ENCODE results near the gene GDPD5. TPM values are rescaled to one million over a fixed set of nuclear protein-coding genes. Genes with fewer than 3 reads are reported as not detected.
A peak's percentile ranks its signal among the peaks of the same experiment; 100 is the strongest.

GDPD5 gene
- polyA plus RNA-seq, 1 experiment, result 7.7 TPM

DNA sequence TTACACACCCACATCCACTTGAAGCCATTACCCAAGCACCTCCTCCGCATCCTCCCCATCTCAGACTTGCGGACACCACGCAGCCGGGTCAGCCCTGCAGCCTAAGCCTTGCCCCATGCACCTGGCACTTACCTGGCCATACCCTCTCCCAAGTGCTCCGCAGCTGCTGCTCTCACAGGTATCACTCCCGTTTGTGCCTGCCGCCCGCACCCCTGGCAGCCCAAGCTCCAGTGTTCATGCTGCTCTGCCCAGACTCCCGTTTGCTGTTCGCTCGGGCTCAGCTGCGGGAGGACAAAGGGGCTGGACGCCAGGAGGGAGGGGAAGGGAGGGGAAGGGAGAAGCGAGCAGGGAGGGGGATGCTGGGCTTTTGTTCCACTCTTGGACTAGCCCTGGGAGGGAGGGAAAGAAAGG, 92.8 kb downstream of the GDPD5 start, which contains the start of gene KLHL35:
Gene KLHL35 (minus strand): TSS at position 293 of the 411 bp plus-strand sequence. CDS start 2,574 bp downstream, outside the sequence.
- CTCF ChIA-PET, result interaction anchor here (1.7 to 4.8 kb wide), 3 partner anchors 13 to 98 kb away, joined by 4 to 27 read pairs (median 18); no protein-coding TSS in a partner anchor
- H3K36me3 ChIP-seq (ENCODE audit: control insufficient read depth, insufficient read depth, low read length), result no peaks in the 10 kb centered on the region
- no peak within 1 kb of the TSS for H3K4me3 ChIP-seq (ENCODE audit: low read depth, low read length)
- DNase-seq (ENCODE audit: low read depth), result no peak
- TF ChIP-seq, protein P1, sequence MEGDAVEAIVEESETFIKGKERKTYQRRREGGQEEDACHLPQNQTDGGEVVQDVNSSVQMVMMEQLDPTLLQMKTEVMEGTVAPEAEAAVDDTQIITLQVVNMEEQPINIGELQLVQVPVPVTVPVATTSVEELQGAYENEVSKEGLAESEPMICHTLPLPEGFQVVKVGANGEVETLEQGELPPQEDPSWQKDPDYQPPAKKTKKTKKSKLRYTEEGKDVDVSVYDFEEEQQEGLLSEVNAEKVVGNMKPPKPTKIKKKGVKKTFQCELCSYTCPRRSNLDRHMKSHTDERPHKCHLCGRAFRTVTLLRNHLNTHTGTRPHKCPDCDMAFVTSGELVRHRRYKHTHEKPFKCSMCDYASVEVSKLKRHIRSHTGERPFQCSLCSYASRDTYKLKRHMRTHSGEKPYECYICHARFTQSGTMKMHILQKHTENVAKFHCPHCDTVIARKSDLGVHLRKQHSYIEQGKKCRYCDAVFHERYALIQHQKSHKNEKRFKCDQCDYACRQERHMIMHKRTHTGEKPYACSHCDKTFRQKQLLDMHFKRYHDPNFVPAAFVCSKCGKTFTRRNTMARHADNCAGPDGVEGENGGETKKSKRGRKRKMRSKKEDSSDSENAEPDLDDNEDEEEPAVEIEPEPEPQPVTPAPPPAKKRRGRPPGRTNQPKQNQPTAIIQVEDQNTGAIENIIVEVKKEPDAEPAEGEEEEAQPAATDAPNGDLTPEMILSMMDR (IDR thresholded peaks at IDR 0.05; ENCODE audit: insufficient read depth, low read depth, low read length), result no peak
- POLR2A ChIA-PET, result no interaction called here
- H3K27me3 ChIP-seq (ENCODE audit: control insufficient read depth, insufficient read depth, low read length), result peaks cover 26% of the 10 kb centered on the region

DNA sequence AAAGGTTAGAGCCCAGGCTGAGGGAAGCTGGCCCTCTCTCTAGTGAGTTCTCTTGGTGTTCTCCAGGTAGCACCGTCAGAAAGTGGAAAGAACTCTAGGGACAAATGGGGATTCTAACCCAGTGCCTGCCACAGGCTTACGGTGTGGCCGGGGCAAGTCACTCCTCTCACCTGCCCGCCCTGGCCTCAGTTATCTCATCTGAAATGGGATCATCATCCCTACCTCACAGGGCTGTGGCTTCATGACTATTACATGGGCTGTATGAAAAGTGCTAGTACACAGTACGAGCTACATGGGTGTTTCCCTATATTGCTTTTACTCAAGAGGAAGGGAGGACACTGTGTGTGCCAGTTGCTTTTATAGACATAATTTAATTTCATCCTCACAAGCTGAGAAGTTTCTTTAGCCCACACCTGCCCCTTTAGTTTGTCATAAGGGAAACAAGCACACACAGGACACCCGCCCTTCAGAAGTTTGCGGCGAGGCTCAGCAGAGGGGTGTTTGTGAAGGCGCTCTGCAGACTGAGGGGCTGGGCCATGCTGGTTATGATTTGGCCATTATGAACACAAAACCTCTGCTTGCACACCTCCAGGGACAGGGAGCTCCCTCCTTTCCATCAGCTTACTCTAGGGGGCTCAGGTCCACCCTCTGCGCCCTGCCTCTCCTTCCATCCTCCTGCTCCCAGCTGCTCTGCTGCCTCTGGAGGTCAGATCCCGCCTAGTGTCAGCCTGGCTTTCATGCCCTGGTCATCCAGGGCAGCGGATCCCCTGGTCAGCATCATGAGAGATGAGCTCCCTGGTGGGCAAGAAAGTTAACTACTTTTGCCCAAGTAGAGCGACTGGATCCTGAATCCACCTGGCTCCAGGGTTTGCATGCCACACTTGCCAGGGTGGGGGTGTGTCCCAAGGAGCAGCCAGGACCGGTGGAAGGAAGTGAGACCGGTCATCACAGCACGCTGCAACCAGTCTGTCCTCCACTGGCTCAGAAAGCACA, 93.9 kb downstream of the GDPD5 start:
- POLR2A ChIA-PET, result no interaction called here
- peaks cover 26% of the 10 kb centered on the region for H3K27me3 ChIP-seq (ENCODE audit: control insufficient read depth, insufficient read depth, low read length)

DNA sequence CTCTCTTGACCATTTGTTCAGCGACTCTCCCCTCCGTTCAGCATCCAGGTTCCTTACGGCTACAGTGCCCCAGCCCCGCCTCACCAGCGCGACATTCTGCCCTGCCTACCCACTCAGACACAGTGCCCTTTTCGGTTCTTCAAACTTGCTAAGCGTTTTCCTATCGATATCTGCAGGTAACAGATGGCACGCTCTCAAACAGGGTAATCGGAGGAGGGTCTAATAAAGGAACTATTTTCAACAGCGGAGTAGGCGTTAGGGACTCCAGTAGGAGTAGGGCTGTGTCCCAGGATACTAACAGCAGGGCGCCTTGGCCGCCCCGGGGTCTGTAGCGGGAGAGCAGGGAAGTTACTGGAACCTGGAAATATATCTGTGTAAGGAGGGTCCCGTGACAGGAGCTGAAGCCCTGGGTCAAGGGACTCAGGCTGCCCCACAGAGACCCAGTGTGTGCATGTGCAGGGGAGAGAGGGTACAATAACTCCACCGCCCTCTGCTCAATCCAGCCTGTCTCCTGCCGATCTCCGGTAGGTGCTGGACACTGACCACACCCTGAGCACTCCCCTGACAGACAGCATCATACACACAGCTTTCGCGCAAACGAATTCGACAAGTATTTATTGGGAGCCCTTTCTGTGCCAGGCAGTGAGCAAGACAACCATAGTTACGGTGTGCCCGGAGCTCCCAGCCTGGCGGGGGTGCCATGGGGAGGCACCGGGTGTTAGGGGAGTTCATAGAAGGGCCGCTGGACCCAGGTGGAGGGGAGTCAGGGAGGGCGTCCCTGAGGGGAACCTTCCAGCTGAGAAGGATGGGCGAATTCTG, 94.8 kb downstream of the GDPD5 start:
- CTCF ChIA-PET, result interaction anchor here (0.7 to 4.8 kb wide), 11 partner anchors 15 to 151 kb away, joined by 3 to 27 read pairs (median 4); partner anchors contain the start of gene GDPD5
- no peaks in the 10 kb centered on the region for H3K36me3 ChIP-seq (ENCODE audit: control insufficient read depth, insufficient read depth, low read length)
- peak overlapping the region; percentile 27 for H3K4me3 ChIP-seq (ENCODE audit: low read depth, low read length)
- TF ChIP-seq, protein P1 (IDR thresholded peaks at IDR 0.05; ENCODE audit: insufficient read depth, low read depth, low read length), result no peak
- POLR2A ChIA-PET, result no interaction called here
- peaks cover 26% of the 10 kb centered on the region for H3K27me3 ChIP-seq (ENCODE audit: control insufficient read depth, insufficient read depth, low read length)
- DNase-seq (ENCODE audit: low read depth), result no peak

More for the DNA sequence above, 93.9 kb downstream of the GDPD5 start:
- Histone ChIP-seq H3K36me3 (ENCODE audit: control insufficient read depth, insufficient read depth, low read length) (no peaks in the 10 kb centered on the region), H3K4me3 (ENCODE audit: low read depth, low read length) (no peak overlapping the region)
- CTCF ChIA-PET, result interaction anchor here (1.0 to 4.8 kb wide), 7 partner anchors 14 to 175 kb away, joined by 3 to 27 read pairs (median 4); no protein-coding TSS in a partner anchor
- TF ChIP-seq, protein P1 (IDR thresholded peaks at IDR 0.05; ENCODE audit: insufficient read depth, low read depth, low read length), result no peak
- DNase-seq (ENCODE audit: low read depth), result no peak

DNA sequence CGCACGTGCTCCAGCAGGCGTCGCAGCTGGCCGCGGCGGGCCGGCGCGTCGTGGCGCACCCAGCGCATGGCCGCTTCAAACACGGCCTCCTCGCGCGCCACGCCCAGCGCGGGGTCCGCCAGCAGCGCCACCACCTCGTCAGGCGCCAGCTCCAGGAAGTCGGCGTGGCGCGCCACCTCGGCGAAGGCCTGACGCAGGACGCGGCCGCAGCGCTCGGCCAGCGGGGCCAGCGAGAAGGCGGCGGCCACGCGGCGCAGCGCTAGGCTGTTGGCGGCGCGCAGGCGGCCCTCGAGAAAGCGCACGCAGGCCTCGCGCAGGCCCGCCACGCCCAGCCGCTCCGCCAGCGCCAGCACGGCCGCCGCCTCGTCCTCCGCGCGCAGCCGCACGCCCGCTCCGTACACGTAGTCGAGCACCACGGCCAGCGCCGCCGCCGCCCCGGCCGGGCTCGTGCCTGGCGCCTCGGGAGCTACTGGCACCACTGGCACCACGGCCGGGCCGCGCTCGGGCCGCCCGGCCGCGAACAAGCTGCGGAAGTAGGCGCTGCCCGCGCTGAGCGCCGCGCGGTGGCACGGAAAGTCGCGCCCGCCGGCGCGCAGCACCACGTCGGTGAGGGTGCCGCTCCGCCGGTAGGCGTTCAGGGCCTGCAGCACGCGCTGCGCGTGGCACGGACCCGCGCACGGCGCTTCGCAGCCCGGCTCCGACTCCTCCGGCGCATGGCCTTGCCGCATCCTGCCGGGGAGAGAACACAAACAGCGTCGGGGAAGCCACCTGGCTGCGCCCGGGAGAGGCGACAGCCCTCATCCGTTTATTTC, 95.6 kb downstream of the GDPD5 start:
- CTCF ChIA-PET, result interaction anchor here (0.6 to 4.8 kb wide), 8 partner anchors 22 to 140 kb away, joined by 3 to 18 read pairs (median 4); partner anchors contain the start of gene GDPD5
- TF ChIP-seq, protein P1 (IDR thresholded peaks at IDR 0.05; ENCODE audit: insufficient read depth, low read depth, low read length), result no peak

More for the DNA sequence above, 95.6 kb downstream of the GDPD5 start:
- POLR2A ChIA-PET, result no interaction called here
- no peak for DNase-seq (ENCODE audit: low read depth)
- Histone ChIP-seq H3K27me3 (ENCODE audit: control insufficient read depth, insufficient read depth, low read length) (peaks cover 26% of the 10 kb centered on the region), H3K4me3 (ENCODE audit: low read depth, low read length) (peak overlapping the region; percentile 27), H3K36me3 (ENCODE audit: control insufficient read depth, insufficient read depth, low read length) (no peaks in the 10 kb centered on the region)

Measured in BJ (cell line).